Keratinocyte (primary cell): ENCODE measurements around the gene RGSL1. TPM values are rescaled to one million over a fixed set of nuclear protein-coding genes. Genes with fewer than 3 reads are reported as not detected.

ENCODE experiments used
- DNase-seq: peaks from one replicate; pipeline ENCODE4 v3.0.0-alpha.2; 2011; ENCODE audit warnings: low read depth, missing footprints, low spot score
- FAIRE-seq: peaks from 2 replicates; lab custom pipeline; 2011; peaks lifted over from hg19 to GRCh38; lab: Jason Lieb, UNC
- H2AFZ ChIP-seq: 2 replicates; pipeline ENCODE4 v1.6.0; 2012; ENCODE audit warnings: low read length, control low read depth, inconsistent platforms; ENCODE audit not compliant: control insufficient read depth
- H3K27ac ChIP-seq: 2 replicates; pipeline ENCODE4 v1.5.1; 2011; ENCODE audit warnings: low read length; ENCODE audit not compliant: control insufficient read depth, insufficient read depth
- H3K27me3 ChIP-seq: 3 replicates; pipeline ENCODE4 v1.6.0; 2011; ENCODE audit warnings: low read length; ENCODE audit not compliant: control insufficient read depth, insufficient read depth; ENCODE audit errors: extremely low read depth
- H3K36me3 ChIP-seq, 2 experiments: 2 replicates in 1 of 2; 3 replicates in 1 of 2; pipeline ENCODE4 v1.5.1; 2011; ENCODE audit warnings: low read length in 2 of 2, mild to moderate bottlenecking in 1 of 2; ENCODE audit not compliant: control insufficient read depth in 2 of 2, insufficient read depth in 2 of 2; ENCODE audit errors: extremely low read depth in 1 of 2
- H3K4me1 ChIP-seq: 3 replicates; pipeline ENCODE4 v1.5.1; 2011; ENCODE audit warnings: low read length; ENCODE audit not compliant: control insufficient read depth, insufficient read depth; ENCODE audit errors: extremely low read depth
- H3K4me2 ChIP-seq: 3 replicates; pipeline ENCODE4 v1.6.0; 2011; ENCODE audit warnings: low read depth, low read length; ENCODE audit not compliant: control insufficient read depth, insufficient read depth; ENCODE audit errors: extremely low read depth
- H3K4me3 ChIP-seq, 3 experiments: fragments of 200-600 bp in 1 of 3; sonication (generic) in 1 of 3; 2 replicates in 2 of 3; 3 replicates in 1 of 3; pipeline ENCODE4 v1.5.1; 2011 to 2016; ENCODE audit warnings: low read length in 3 of 3, mild to moderate bottlenecking in 3 of 3, control low read depth in 2 of 3, inconsistent platforms in 1 of 3, low read depth in 1 of 3, mixed read lengths in 1 of 3, mixed run types in 1 of 3, moderate library complexity in 1 of 3; ENCODE audit not compliant: control insufficient read depth in 2 of 3, insufficient read depth in 2 of 3; ENCODE audit errors: extremely low read depth in 1 of 3
- H3K79me2 ChIP-seq: 2 replicates; pipeline ENCODE4 v1.6.0; 2012; ENCODE audit warnings: low read length; ENCODE audit not compliant: control insufficient read depth, insufficient read depth
- H3K9ac ChIP-seq: 3 replicates; pipeline ENCODE4 v1.6.0; 2011; ENCODE audit warnings: low read length; ENCODE audit not compliant: control insufficient read depth, insufficient read depth; ENCODE audit errors: extremely low read depth
- H3K9me1 ChIP-seq: 3 replicates; pipeline ENCODE4 v1.6.0; 2011; ENCODE audit warnings: low read length; ENCODE audit not compliant: control insufficient read depth, insufficient read depth; ENCODE audit errors: extremely low read depth
- H3K9me3 ChIP-seq: 2 replicates; pipeline ENCODE4 v1.5.1; 2012; ENCODE audit warnings: low read depth, low read length; ENCODE audit not compliant: control insufficient read depth
- H4K20me1 ChIP-seq: 3 replicates; pipeline ENCODE4 v1.6.0; 2011; ENCODE audit warnings: low read length; ENCODE audit not compliant: control insufficient read depth, insufficient read depth; ENCODE audit errors: extremely low read depth
- CTCF ChIP-seq, 3 experiments: IDR thresholded peaks in 1 of 3; conservative IDR thresholded peaks in 1 of 3; optimal IDR thresholded peaks in 1 of 3; 2 replicates in 2 of 3; 3 replicates in 1 of 3; pipeline versions ENCODE3 to v1.5.1; 2011; ENCODE audit warnings: low read length in 3 of 3, mild to moderate bottlenecking in 3 of 3, moderate library complexity in 2 of 3, control low read depth in 1 of 3, inconsistent platforms in 1 of 3; ENCODE audit not compliant: insufficient read depth in 2 of 3; ENCODE audit errors: extremely low read depth in 1 of 3
- EZH2 ChIP-seq: IDR thresholded peaks from one replicate; pipeline ENCODE4 v1.6.1; 2012; ENCODE audit warnings: inconsistent platforms, mild to moderate bottlenecking, low read length, moderate library complexity
- dilution Hi-C: fragments of 300-500 bp; cut with MboI; formaldehyde crosslinking; loops from one replicate; pipeline ENCODE4 v1.7.0; 2020; ENCODE audit warnings: low sequenced_read_pairs; ENCODE audit not compliant: extremely low pct_ligation_motif_present
- polyA plus RNA-seq, 5 experiments: library from polyadenylated mRNA; depleted of rRNA in 3 of 5; stranded (reverse) in 3 of 5; stranded (forward) in 1 of 5; unstranded in 1 of 5; fragments of >200 nt; gene quantifications; 1 replicate in 1 of 5; 2 replicates in 3 of 5; 3 replicates in 1 of 5; pipeline versions ENCODE4 v1.2.1 to v1.2.3, GENCODE V29; 2011 to 2012; ENCODE audit warnings: missing spikeins in 2 of 5, low read depth in 1 of 5, low replicate concordance in 1 of 5

The RGSL1 gene
- polyA plus RNA-seq, 1 donor (not counting 4 experiments of a cell fraction or from before 2014, with no cell fraction given), result not detected

- TF ChIP-seq EZH2 (no peak), CTCF (optimal IDR thresholded peaks at IDR 0.05 in 1 of 3, IDR thresholded peaks at IDR 0.05 in 1 of 3, conservative IDR thresholded peaks at IDR 0.05 in 1 of 3; ENCODE audit: extremely low read depth in 1 of 3, insufficient read depth in 2 of 3, low read length in 3 of 3) (no peak)
Measured at GRCh38 chr1:182563095-182563494, 113.1 kb downstream of the RGSL1 start.

GRCh38 chr1:182564406-182565004, 114.6 kb downstream of the RGSL1 start:
- dilution Hi-C loops, result no loop called here
- no peaks in the 10 kb centered on the region for H3K36me3 ChIP-seq
- no peak overlapping the region for H3K4me3 ChIP-seq
- no peaks in the 10 kb centered on the region for H3K4me1 ChIP-seq
- H2AFZ ChIP-seq, result no peak overlapping the region
- H3K9me3 ChIP-seq, result no peaks in the 10 kb centered on the region
- H4K20me1 ChIP-seq, result no peaks in the 10 kb centered on the region
- H3K79me2 ChIP-seq, result no peaks in the 10 kb centered on the region
- H3K9ac ChIP-seq, result no peak overlapping the region
- no peak overlapping the region for H3K4me2 ChIP-seq
- H3K27me3 ChIP-seq, result no peaks in the 10 kb centered on the region
- FAIRE-seq (no peak), DNase-seq (no peak)
- no peaks in the 10 kb centered on the region for H3K9me1 ChIP-seq
- no peak overlapping the region for H3K27ac ChIP-seq
- TF ChIP-seq CTCF (optimal IDR thresholded peaks at IDR 0.05 in 1 of 3, IDR thresholded peaks at IDR 0.05 in 1 of 3, conservative IDR thresholded peaks at IDR 0.05 in 1 of 3; ENCODE audit: extremely low read depth in 1 of 3, insufficient read depth in 2 of 3, low read length in 3 of 3), result no peak
- TF ChIP-seq EZH2, result no peak

More at GRCh38 chr1:182563095-182563494, 113.1 kb downstream of the RGSL1 start:
- Histone ChIP-seq H2AFZ (no peak overlapping the region), H3K9me3 (no peaks in the 10 kb centered on the region), H3K4me1 (no peaks in the 10 kb centered on the region), H3K36me3 (no peaks in the 10 kb centered on the region), H3K27ac (no peak overlapping the region), H3K9ac (no peak overlapping the region), H3K27me3 (no peaks in the 10 kb centered on the region), H3K4me2 (no peak overlapping the region), H4K20me1 (no peaks in the 10 kb centered on the region), H3K79me2 (no peaks in the 10 kb centered on the region), H3K4me3 (no peak overlapping the region), H3K9me1 (no peaks in the 10 kb centered on the region)
- DNase-seq (no peak), FAIRE-seq (no peak)
- dilution Hi-C loops, result no loop called here
